Measurements from ENCODE around the gene TRRAP.

- TF ChIP-seq CTCF (IDR thresholded peaks at IDR 0.05) (no peak), POLR2A (IDR thresholded peaks at IDR 0.05) (no peak)
These were observed 8.1 kb upstream of the TRRAP start for GRCh38 chr7:98870121-98870651.

All from esophagus squamous epithelium (tissue), 4 donors.